Germinal center (tissue), 1 donor: Measurements from ENCODE around the gene DBP.
"Not testable (repeated sequence)": the region's sequence is repeated elsewhere in the genome, so short reads cannot be mapped to it uniquely, and the experiment has no call there.

Source experiments
- DNase-seq: peaks from one replicate; pipeline ENCODE4 v3.0.0; 2012; ENCODE audit warnings: mixed read lengths, low spot score

Gene DBP, protein sequence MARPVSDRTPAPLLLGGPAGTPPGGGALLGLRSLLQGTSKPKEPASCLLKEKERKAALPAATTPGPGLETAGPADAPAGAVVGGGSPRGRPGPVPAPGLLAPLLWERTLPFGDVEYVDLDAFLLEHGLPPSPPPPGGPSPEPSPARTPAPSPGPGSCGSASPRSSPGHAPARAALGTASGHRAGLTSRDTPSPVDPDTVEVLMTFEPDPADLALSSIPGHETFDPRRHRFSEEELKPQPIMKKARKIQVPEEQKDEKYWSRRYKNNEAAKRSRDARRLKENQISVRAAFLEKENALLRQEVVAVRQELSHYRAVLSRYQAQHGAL

DNA sequence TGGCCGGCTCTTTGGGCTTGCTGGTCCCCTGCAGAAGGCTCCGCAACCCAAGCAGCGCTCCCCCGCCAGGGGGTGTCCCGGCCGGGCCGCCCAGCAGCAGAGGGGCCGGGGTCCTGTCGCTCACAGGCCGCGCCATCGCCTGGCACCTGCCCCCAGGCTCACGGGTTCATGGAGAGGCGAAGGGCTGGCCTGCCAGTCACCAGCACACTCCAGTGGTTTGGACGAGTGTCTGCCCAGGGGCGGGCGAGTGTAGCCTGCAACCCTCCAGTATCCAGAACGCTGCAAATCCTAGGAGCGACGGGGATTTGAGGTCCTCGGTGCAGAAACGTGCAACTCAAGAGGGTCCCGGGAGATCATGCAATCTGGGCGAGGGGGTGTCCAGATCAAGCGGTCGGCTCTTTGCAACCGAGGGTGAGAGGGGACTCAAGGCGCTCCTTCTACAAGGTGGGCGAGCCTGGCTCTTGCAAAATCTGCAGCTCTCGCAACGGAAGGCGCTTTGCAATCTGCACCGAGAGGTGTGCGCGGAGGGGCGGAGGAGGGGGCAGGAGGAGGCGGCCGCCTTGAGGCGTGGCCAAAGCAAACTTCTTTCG, at the start of gene DBP:
Gene DBP, minus strand, starts transcription at position 521 of the 590 bp plus-strand sequence. Its CDS starts 385 bp downstream, at position 136.
- DNase-seq = no peak

DNA sequence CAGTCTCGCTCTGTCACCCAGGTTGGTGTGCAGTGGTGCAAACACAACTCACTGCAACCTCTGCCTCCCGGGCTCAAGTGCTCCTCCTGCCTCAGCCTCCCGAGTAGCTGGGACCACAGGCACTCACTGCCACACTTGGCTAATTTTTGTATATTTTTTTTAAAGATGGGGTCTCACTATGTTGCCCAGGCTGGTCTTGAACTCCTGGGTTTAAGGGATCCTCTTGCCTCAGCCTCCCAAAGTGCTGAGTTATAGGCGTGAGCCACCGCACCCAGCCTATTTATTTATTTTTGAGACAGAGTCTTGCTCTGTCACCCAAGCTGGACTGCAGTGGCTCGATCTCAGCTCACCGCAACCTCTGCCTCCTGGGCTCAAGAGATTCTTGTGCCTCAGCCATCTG, 49.5 kb upstream of the DBP start:
- not testable (repeated sequence) for DNase-seq

DNA sequence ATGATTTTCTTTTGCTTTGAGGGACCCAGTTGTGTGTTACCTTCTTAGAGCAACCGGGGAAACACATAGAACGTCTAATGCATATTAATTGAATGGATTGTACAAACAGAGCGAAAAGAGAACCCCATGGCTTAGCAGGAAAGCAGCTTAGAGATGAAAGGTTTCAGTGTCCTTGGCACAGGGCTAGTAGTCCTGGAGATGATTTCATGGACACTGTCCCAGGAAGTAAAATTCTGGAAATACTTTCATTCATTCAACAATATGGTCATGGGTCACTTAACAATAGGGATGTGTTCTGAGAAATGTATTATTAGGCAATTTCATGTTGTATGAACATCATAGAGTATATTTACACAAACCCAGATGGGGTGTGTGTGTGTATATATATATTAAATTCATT, 48.9 kb upstream of the DBP start:
- no peak for DNase-seq

DNA sequence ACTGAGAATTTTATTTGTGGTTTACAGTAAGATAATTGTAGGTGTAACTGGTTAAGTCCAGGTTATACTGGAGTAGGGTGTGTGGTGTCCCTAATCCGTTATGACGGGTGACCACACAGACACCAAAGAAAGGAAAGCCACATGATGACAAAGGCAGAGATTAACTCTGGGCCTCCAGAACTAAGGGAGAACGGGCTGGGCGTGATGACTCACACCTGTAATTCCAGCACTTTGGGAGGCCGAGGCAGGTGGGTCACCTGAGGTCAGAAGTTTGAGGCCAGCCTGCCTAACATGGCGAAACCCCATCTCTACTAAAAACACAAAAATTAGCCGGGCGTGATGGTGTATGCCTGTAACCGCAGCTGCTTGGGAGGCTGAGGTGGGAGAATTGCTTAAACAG, 48.4 kb upstream of the DBP start:
- DNase-seq = no peak

DNA sequence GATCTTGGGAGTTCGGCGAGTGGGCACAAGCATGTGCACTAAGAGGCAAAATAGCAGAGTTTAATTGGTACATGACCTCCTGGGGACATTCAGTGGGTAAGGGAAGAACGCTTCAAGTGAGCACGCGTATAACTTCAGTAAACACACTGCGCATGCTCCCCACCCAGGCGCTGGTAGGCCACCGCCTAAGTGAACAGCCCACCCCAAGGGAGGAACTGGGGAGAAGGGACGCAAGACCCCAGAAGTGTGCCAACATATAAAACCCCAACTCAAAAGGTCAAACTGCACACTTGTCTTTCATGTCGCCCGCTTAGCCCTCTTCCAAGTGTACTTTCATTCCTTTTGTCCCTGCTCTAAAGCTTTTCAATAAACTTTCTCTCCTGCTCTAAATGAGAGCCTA, 46.2 kb upstream of the DBP start:
- DNase-seq = no peak

DNA sequence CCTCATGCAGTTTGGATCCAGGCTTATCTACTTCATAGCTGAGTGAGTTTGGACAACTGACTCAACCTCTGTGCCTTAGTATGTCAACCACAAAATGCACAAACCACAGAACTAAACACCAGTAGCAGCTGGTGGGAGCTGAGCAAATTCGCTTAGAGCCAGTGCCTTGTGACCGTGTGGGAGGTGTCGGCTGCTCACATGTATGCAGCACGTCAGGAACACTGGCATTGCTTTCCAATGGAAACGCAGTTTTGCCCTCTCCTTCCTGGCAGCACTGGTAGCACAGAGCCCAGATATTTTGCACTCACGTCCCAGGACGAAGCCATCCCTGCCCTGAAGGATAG, 43.9 kb upstream of the DBP start:
- DNase-seq = no peak

DNA sequence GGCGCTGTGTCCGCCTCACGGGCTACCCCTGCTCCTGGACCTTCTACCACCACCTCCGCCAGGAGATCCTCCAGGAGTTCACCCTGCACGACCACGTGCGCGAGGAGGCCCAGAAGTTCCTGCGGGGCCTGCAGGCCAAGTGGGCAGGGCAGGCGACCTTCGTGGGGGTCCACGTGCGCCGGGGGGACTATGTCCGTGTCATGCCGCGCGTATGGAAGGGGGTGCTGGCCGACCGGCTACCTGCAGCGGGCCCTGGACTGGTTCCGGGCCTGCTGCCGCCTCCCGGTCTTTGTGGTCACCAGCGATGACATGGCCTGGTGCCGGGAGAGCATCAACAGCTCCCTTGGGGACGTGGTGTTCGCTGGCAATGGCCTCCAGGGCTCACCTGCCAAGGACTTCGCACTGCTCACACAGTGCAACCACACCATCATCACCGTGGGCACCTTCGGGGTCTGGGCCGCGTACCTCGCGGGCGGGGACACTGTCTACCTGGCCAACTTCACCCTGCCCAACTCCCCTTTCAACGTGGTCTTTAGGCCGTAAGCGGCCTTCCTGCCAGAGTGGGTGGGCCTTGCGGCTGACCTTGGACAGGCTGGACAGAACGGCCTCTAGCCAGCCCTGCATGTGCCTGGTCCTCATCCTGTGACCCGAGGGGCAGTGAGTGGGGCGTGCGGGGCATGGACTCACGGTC, 43.4 kb upstream of the DBP start:
- DNase-seq = no peak

DNA sequence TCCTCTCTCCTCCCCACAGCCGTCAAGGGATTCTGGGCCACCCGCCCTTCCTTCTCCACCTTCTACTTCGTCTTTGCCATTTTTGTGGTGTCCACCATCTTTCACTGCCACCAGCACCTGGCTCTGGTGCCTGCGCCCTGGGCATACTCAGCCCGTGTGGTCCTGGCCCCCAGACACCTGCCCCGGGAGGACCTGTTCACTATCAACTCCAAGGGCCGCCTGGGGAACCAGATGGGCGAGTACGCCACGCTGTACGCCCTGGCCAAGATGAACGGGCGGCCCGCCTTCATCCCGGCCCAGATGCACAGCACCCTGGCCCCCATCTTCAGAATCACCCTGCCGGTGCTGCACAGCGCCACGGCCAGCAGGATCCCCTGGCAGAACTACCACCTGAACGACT, 42.8 kb upstream of the DBP start:
- DNase-seq = not testable (repeated sequence)

DNA sequence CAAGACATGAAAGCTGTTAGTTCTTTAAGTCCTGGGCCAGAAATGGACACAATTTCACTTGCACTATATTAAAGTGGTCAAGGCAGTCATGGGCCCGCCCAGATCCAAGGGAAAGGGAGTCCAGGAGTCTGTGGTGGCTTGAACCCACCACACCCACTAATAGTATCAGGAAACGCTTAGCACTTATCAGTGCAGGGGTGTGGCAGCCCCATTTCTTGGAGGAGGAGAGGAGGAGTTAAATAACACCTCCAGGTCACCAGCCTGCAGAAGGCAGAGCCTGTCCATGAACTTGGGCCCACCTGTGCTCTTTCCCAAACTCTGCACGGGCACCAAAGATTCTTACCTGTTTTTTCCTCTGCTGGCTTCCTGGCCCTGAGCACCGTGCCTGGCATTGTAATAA, 41.0 kb upstream of the DBP start:
- no peak for DNase-seq

DNA sequence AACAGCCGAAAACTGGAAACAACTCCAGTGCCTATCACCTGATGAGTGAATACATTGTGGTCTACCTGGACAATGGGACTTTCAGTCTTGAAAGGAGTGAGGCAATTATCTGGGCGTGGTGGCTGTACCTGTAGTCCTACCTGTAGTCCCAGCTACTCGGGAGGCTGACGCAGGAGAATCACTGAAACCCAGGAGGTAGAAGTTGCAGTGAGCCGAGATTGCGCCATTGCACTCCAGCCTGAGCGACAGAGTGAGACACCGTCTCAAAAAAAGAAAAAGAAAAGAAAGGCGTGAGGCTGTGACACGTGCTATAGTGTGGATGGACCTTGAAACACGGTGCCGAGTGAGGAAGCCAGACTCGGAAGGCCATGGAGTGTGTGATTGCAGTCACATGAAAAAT, 39.7 kb upstream of the DBP start:
- no peak for DNase-seq

DNA sequence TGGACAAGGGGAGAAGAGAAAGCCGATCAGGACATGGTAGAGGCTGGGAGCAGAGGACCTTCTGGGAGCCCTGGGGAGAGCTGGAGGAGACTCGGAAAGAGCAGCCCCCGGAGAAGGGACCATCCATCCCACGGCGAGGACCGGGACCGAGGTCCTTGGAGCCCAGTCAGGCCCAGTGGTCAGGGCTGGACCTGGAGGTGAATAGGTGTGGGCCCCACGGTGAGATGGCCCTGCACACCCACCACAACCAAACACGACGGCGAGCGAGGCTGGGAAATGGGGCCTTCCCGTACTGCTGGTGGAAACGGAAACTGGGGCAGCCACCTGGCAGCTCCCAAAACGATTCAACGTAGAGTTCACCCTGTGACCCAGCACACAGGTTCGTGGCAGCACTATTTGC, 39.3 kb upstream of the DBP start:
- DNase-seq = no peak

DNA sequence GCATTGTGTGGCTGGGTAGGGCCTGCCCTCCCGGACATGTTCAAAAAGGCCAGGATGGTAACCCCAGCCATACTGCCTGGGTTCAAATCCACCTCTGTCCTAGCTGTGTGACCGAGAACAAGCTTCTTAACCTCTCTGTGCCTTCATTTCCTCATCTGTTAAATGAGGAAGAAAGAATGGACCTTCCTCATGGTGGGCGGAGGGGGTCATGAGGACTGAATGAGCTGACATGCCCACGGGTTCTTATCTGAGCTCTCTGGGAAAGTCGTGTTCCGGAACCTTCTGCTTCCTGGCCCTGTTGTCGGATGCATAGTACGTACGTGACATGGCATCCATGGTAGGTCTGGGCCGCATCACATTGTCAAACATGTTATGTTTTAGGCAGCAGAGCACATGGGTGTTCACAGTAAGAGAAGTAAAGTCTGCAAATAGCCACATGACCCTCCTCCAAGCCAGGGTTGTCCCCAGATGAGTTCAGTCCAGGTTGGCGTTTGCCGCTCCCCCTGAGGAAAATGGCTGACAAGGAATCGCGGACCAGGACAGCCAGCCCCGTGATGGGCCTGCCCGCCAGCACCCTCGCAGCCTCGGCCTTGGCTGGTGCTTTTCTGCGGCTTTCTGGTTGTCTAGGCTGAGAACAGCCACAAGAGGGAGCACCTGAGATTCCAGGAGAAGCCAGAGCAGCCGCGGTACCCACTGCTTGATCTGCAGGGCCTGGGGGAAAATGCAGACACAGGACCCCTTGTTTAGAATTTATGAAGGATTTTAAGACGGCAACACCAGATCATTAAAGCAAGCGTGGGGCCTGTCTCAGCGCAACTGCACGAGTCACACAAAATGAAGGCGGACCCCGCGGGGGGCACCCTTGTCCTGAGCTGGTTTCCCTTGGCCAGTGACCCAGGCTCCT, 38.0 kb upstream of the DBP start:
- peak; percentile 87 for DNase-seq

DNA sequence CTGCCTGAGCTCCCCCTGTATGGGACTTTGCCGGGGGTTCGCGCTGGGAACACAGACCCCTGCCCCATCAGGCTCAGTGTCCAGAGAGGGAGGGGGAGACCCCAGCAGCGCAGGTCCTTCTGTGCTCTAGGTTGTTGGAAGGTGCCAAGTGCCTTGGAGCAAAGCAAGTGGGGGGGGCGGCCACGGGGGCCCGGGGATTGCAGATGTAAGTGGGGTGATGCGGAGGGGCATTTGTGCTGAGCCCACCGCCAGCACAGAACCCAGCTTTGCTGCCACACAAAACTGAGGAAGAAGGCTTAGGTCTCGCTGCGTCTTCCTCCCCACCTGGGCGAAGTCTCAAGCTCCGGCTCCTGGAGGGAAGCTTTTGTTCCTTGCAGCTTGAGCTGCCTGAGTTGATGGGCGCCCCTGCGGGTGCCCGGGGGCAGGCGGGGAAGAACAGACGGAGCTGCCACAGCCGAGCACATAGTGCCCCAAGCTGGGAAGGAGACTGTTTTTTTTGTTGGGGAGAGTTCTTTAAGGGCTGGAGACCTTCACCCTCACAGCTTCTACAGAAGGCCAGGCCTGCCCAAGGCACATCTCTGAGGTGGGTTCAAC, 37.1 kb upstream of the DBP start:
- no peak for DNase-seq

DNA sequence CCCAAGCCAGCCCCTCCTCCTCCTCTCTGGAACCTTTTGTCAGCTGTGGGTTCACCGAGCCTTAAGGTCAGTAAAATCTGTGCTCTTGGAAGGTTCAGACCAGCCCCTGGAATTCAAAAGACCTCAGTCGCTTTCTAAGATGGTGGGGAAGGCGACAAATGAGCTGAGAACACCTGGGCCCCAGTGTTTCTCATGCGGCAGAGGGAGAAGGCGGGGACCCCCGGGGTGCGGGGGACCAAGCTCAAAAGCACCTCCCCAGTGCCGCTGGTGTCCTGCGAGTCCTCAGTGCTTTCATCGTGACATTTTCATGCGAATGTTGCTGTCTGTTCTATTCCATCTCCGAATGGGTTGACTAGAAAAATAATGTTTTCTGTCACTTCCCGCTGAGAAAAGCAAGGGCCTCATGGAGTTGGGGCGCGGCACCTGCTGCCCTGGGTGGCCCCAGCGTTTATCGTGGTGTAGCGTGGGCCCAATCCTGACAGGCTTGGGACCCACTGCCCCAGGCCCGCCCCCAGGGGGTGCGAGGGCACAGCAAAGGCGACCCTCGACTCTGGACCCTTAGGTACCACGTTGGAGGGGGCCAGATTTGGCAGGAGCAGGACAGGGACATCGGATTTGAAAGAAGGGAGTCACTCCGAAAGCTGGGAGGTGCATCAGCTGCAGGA, 36.4 kb upstream of the DBP start:
- DNase-seq = no peak

DNA sequence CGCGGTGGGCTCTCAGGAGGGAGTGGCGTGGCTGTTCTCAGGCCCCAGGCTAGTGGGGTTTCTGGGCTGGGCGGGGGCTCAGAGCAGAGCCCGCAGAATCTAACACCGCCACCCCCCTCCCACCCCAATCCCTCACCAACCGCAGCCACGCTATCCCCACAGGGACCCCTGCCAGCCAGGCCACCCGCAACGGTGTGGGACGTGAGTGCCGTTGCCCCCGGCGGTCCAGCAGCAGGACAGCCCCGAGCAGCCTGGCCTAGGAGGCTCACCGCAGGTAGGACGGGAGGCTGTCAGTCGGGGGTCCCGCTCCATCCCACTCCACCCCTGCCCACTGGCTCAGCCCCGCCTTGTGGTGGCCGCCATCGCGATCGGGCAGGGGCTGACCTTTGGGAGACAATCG, 35.8 kb upstream of the DBP start, which contains the start of gene NTN5:
Gene NTN5, minus strand, starts transcription at position 24 of the 400 bp plus-strand sequence. CDS start 2,031 bp downstream, outside the sequence.
- DNase-seq = no peak

DNA sequence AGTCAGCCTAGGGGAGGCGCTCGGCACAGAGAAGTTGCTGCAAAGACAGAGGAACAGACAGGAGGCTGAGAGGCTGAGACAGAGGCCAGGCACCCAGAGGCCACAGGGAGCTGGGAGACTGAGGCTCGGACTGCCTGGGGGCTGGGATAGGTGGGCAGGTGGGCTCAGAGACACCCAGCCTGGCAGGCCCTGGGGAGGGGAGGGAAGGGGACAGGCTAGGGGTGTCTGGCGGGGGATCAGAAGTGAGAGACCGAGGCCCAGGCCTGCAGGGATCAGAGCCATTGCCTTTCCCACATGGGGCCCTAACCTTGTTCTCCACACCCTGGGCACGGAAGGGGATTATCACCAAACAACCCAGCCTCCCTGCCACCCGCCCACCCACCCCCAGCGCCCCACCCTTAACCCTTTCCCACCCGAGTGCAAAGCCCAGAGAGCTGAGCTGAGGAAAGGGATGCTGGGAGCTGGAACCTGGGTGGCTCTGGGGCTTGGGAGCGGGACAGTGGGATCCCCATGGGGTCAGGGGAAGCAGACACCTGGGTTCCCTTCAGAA, 34.3 kb upstream of the DBP start:
- DNase-seq = no peak

DNA sequence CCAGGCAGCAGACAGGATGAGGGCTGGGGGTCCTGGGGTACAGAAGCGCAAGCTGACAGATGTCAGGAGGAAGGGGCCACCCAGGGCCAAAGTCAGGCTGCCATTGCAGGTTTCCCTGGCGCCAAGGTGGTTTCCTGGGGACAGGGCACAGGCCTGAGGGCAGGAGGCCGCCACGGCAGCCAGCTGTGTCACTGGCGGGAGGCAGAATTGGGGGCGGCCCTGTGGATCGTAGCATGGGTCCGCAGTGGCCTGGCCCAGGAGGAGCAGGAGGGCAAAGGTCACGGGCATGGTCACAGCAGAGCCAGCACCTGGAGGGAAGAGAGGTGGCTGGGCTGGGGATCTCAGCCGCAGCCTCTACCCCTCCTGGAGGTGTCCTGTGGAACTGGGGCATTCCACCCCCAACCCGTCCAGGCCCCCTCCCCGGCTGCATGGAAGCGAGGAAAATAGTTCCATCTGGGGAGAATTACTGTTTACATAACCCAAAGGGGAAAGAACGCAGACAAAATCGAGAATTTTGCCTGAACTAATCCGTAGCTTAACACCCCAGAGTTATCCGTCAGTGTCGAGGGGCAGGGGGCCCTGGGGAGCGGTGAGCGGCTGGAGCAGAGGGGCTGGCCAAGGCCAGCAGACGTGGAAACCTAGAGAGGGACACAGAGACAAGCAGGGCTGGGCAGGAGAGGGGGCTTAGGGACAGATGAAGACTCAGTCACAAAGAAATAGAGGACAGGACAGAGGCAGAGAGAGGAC, 33.7 kb upstream of the DBP start:
- DNase-seq = no peak

DNA sequence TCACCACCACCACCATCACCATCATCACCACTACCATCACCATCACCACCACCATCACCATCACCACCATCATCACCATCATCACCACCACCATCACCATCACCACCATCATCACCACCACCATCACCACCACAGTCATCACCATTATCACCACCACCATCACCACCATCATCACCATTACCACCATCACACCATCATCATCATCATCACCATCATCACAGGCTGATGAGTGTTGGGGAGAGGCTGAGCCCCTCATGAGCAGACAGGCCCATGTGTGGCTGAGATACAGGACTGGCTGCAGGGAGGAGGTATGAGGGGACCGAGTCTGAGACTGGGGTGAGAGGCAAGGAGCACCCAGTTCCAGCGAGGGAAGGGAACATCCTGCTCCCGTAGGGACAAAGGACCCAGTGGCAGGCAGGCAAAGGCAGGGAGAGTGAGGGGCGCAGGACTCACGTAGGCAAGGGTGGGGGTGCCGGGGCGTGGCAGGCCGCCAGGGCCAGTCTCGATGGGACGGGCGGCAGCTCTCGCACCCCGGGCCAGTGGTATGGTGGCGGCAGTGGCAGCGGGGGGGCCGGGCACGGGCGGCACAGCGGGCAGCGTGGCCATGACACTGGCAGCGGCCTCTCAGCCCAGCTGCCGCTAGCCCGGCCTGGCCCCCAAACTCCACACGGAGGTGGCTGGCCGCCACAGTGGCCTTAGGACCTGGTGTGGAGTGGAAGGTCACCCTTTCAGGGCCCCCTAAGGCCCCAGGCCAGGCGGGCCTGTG, 32.9 kb upstream of the DBP start:
- DNase-seq = no peak

DNA sequence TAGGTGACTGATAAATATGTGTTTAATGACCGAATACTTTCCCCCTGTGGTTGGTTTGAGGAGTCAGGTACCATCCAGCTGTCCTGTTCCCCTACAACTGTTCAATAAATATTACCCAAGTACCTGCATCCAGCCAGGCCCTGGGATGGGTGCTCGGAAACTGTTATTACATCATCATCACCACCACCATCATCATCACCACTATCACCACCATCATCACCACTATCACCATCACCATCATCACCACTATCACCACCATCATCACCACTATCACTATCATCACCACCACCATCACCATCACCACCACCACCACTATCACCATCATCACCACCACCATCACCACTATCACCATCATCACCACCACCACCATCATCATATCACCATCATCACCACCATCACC, 31.6 kb upstream of the DBP start:
- no peak for DNase-seq

DNA sequence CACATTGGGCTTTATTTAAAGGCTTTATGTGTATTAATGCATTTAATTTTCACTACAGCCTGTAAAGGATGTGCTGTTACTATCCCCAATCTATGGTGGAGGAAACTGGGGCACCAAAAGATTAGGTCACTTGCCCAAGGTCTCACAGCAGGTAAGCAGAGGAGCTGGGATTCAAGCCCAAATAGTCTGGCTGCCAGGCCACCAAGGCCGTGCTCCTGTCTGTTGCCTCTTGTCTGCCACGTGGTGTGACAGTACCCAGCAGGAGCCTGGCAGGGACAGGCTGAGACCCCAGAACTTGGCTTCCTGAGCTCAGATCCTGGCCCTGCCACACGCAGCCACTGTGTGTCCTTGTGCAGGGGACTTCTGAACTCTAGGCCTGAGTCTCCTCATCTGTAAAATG, 31.2 kb upstream of the DBP start:
- DNase-seq = no peak
